ENCODE results near the gene PICK1. TPM values are rescaled to one million over a fixed set of nuclear protein-coding genes. Genes with fewer than 3 reads are reported as not detected.

Gene PICK1
- total and polyA plus RNA-seq, 2 of the 13 experiments (the other 11 are each of a cell fraction or from before 2014, with no cell fraction given) = 19.3 to 25.3 TPM

GRCh38 chr22:38107692-38108515 lies 50.7 kb downstream of the PICK1 start (continued):
- peak; percentile 61; the same call in 1 of the 2 replicates for TF ChIP-seq ZBED4 (CRISPR knock-in tag; IDR thresholded peaks at IDR 0.05; ENCODE audit: borderline replicate concordance)
- no peak for TF ChIP-seq DR1 (CRISPR knock-in tag; IDR thresholded peaks at IDR 0.05)
- no peak for TF ChIP-seq RFX1 (IDR thresholded peaks at IDR 0.05)
- no peak for TF ChIP-seq ZNF18 (CRISPR knock-in tag; IDR thresholded peaks at IDR 0.05; ENCODE audit: insufficient replicate concordance)
- no peak for TF ChIP-seq ZBTB40 (IDR thresholded peaks at IDR 0.05)
- no peak; the same call in 1 of the 2 replicates for TF ChIP-seq ZBTB40 (CRISPR knock-in tag; IDR thresholded peaks at IDR 0.05)
- no peak for TF ChIP-seq ZNF383 (CRISPR knock-in tag; IDR thresholded peaks at IDR 0.05; ENCODE audit: borderline replicate concordance)
- TF ChIP-seq STAT6 (CRISPR knock-in tag; IDR thresholded peaks at IDR 0.05; ENCODE audit: borderline replicate concordance) = no peak
- TF ChIP-seq ELF4 (CRISPR knock-in tag; IDR thresholded peaks at IDR 0.05; ENCODE audit: borderline replicate concordance) = no peak; the same call in 1 of the 2 replicates
- TF ChIP-seq SKI (IDR thresholded peaks at IDR 0.05; ENCODE audit: partially characterized antibody) = peak; percentile 38

All from HepG2 (cell line).